HS-27A (cell line): ENCODE data around the gene MALAT1.

Experiments used
- DNase-seq: peaks from one replicate; pipeline ENCODE4 v3.0.0-alpha.2; 2012; ENCODE audit warnings: low read depth, missing footprints

MALAT1 gene

GRCh38 chr11:65538915-65539743 lies 40.3 kb downstream of the MALAT1 start:
- DNase-seq: no peak

GRCh38 chr11:65539744-65540289 lies 41.0 kb downstream of the MALAT1 start:
- DNase-seq: no peak

GRCh38 chr11:65540290-65541092 lies 41.6 kb downstream of the MALAT1 start:
- DNase-seq: no peak

DNA sequence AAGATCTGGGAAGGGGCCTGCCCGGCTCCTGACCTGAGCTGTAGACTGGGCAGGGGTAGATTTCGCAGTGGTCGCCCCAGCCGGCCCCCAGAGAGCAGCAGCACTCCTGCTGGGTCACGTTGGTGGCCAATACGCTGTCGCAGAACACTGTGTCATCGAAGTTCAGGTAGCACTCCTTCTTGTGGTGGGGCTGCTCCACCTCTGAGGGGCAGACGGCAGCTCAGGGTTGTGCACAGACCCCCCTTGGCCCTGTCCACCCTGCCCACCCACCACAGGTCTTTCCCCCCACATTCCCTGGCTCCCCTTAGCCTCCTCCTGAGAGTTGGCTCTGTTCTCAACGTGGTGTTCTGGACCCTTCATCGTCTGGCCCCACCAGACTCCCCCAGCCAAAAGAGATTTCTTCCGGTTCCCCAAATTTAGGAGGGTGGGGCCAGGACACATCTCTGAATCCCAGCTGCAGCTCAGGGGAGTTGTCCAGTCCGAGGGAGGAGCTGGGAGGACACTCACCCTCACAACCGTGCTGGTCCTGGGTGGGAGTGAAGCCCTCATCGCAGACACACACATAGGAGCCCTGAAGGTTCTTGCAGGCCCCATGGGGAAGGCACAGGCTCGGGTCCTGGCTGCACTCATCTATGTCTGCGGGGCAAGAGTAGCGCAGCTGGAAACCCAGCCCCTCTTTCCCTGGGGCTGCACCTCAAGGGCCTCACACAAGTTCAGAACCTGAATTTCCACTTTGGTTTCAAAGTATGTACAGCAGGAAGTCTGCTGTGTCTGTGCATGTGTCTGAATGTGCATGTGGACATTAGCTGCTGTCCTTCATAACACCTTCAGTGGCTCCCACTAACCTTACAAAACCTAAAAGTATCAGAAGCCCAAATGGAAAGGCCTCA lies 42.5 kb downstream of the MALAT1 start:
- DNase-seq: no peak

GRCh38 chr11:65542738-65543390 lies 44.0 kb downstream of the MALAT1 start:
- no peak for DNase-seq

DNA sequence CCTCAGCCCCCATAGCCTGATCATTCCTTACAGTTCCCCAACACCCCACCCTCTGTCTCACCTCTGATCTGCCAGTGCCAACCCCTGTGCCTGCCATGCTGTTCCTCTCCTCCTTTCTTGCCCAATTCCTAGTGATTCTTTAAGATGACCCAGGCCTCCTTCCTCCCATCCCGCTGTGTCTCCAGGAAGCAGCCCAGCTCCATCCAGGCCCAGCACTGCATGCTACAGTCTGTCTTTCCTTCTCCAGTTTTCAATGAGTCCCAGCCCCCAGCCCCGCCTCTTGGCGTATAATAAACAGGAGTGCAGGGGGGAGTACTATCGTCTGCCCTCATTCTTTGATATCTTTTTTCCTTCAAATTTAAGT lies 47.0 kb downstream of the MALAT1 start:
- no peak for DNase-seq

DNA sequence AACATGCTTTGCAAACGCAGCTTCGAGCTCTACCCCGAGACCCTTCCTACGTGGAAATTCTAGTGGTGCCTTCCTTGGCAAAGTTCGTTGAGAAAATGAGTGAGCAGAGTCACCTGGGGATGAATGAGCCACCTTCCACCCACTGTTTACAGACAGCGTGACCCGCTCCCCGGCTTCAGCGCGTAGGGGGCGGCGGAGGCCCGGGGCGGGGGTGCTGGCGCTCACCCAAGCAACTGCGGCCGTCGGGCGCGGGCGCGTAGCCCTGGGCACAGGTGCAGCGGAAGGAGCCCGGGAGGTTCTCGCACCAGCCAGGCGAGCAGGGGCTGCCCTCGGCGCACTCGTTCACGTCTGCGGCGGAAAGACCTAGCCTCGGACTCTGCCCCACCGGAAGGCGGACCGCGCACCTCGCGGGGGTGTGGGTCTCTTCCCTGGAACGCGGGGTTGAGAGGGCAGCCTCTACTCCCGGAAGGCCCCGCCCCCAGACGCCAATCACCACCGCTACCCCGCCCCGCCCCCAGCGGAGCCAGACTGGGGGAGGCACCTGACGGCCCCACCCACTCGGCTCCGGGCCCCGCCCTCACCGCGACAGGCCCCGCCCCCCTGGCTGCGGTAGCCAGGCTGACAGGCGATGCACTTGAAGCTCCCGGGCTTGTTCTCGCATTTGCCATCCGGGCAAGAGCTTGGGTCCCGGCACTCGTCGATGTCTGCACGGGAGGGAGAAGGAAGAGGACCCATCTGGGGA lies 47.5 kb downstream of the MALAT1 start:
- DNase-seq: no peak

- no peak for DNase-seq
Observed at GRCh38 chr11:65547446-65548125, 48.7 kb downstream of the MALAT1 start.

DNA sequence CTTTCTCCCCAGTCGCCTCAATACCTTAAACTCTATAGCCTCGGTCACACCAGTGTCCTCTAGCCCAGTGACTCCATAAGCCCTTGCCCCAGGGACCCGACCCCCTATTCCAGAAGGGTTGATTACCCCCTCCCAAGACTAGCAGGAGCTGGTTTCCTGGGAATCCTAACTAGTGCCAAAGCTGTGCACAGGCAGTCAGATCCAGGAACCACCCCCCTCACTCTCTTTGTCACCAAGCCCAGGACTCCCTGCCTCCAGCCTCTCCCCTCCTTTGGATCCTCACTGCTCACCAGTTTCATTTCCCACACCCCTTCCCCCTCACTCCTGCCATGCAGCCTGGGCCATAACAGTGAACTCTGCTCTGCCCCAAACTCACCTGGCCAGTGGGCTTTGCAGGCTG lies 49.5 kb downstream of the MALAT1 start:
- DNase-seq: no peak

DNA sequence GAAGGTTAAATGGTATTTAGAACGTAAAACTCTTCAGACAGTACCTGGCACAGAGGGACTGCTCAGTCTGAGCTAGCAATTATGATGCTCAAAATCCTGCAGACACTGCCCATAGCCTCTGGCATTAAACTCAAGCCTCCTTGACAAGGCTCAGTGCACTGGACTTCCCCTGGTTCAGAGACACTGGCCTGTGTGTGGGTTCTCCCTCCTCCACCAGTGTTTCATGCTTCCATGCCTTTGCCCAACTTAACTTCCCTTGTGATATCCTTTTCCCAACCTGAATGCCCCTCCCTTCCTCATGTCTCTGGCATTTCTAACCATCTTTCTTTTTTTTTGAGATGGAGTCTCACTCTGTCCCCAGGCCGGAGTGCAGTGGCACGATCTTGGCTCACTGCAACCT lies 50.3 kb downstream of the MALAT1 start:
- no peak for DNase-seq

GRCh38 chr11:65551572-65552387 lies 52.9 kb downstream of the MALAT1 start:
- no peak for DNase-seq

DNA sequence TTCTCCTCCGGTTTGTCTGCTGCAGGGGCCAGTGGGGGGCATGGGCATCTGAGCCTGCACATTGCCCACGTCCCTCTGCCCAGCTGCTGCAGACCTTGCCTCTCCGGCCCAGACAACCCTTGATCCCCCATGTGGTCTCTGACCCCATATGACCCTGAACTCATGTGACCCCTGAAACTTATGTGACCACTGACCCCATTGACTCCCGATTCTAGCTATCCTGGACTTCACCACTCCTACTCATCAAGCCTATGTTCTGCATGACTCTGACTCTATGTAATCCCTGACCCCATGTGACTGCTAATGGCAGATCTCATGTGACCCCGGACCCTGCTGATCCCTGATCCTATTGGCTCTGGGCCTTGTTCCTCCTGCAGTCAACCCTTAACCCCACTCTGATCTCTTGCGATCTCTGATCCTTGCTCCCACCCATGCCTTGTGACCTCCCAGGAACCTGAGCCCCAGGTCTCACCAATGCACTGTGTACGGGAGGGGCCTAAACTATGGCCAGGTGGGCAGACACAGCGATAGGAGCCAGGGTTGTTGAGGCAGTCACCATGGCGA lies 53.6 kb downstream of the MALAT1 start:
- no peak for DNase-seq

DNA sequence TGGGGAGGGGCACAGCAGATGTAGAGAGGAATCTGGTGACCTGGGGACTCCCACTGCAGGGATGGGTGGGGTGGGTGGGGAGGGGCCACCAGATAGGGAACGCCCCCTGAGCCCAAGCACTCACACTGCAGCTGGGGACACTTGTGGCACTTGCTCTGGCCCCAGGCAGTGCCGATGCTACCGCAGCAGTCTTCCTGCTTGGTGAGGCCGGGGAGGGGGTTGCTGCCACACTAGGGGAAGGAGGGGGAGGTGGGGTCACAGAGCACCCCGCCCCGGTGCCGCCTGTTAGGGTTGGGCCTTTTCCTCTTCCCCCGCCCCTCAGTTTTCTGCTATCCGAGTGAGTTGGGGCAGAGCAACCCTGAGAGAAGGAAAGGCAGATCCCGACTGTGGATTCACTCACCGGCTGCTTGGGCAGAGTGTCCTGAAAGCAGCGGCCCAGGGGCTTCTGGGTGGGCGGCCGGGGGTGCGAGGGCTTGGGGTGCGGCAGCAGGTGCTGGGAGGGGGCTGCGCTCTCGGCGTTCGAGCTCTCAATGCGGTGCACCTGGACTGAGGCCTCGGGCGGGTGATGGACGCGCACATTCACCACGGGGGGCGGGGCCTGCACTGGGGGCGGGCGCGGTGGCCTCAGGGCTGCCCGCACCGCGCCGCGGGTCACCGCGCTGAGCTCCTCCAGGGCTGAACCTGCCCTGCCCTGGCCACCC lies 54.6 kb downstream of the MALAT1 start:
- no peak for DNase-seq

DNA sequence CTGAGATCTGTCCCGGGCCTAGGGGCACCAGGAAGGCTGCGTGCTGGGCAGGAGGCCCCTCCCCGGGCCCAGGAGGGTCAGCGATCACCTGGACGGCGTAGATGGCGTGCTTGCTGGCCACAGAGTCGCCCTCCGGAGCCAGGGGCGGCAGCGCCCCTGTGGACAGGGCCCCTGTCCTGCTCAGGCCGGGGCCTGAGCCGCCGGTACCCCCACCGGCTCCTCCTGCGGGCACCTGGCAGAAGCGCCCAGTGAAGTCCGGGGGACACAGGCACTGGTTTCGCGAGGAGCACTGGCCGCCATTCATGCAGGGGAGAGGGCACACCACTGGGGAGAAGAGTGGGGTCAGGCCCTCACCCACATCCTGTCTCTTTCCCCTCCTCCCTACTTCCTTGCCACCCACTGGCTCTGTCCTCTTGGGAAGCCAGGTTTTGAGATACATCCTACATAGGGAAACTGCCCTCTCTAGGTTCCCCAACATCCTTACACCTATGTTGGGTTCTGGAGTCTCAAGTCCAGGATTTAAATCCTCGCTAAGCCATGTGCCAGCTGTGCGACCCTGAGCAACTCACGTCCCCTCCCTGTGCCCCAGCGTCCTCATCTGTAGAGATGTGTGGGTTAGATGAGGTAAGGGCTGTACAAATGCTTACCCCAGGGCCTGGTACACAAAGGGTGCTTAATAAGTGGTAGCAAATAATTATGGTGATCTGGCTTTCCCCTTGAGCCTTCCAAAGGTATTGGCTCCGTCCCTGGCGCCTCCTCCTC lies 55.4 kb downstream of the MALAT1 start:
- DNase-seq: no peak

DNA sequence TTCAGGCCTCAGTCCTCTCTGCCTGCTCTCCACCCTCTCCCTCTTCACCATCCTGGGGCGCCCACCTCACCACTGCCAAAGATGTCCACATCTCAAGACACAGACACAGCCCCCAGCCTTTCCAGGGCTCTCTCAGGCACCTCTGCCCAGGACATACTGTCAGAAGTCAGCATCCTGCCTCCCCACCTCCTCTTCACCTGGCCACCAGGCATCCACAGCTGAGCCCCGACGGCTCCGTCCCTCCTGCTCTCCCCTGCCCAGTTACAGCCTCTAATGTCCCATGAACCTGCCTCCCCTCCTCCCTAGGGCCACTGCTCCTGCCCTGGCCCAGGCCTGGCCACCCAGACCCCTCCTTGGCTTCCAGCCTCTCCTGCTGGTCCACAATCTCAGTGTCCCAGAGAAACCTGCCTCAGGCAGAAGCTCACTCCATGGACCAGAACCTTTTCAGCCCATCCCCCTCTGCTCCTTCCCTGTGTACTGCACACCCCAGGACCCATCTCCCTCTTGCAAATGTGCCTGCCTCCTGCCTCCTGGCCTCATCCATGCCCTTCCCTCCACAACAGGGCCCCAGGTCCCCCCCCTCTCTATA lies 56.1 kb downstream of the MALAT1 start:
- no peak for DNase-seq

GRCh38 chr11:65555693-65556231 lies 56.9 kb downstream of the MALAT1 start:
- peak; percentile 80 for DNase-seq
